Measurements from ENCODE around the gene ERN1. TPM values are rescaled to one million over a fixed set of nuclear protein-coding genes. Genes with fewer than 3 reads are reported as not detected.

ERN1 gene
- total RNA-seq, 1 donor from 2014 or later = 30.9 TPM

- ATAC-seq (no peak), DNase-seq (ENCODE audit: low spot score) (no peak)
These were observed 29.1 kb upstream of the ERN1 start for GRCh38 chr17:64158831-64159590.

GRCh38 chr17:64158406-64158805, 28.5 kb upstream of the ERN1 start:
- DNase-seq (ENCODE audit: low spot score) (no peak), ATAC-seq (no peak)

GRCh38 chr17:64157669-64158180, 27.8 kb upstream of the ERN1 start:
- ATAC-seq = no peak
- DNase-seq (ENCODE audit: low spot score) = no peak

- DNase-seq (ENCODE audit: low spot score) (peak; percentile 66), ATAC-seq (peak; percentile 58)
These were observed 26.7 kb upstream of the ERN1 start for GRCh38 chr17:64156670-64157069.

GRCh38 chr17:64155751-64156544, 26.0 kb upstream of the ERN1 start:
- ATAC-seq (peak; percentile 92), DNase-seq (ENCODE audit: low spot score) (peak; percentile 94)

- no peak for DNase-seq (ENCODE audit: low spot score)
- ATAC-seq = no peak
These were observed 25.2 kb upstream of the ERN1 start for GRCh38 chr17:64155129-64155528.

- DNase-seq (ENCODE audit: low spot score) (no peak), ATAC-seq (no peak)
These were observed 24.8 kb upstream of the ERN1 start for GRCh38 chr17:64154717-64155116.

- no peak for DNase-seq (ENCODE audit: low spot score)
- ATAC-seq = no peak
These were observed 24.4 kb upstream of the ERN1 start for GRCh38 chr17:64154313-64154695.

GRCh38 chr17:64153565-64154312, 23.8 kb upstream of the ERN1 start:
- no peak for DNase-seq (ENCODE audit: low spot score)
- ATAC-seq = no peak

- no peak for DNase-seq (ENCODE audit: low spot score)
- no peak for ATAC-seq
These were observed 22.6 kb upstream of the ERN1 start for GRCh38 chr17:64152428-64153125.

GRCh38 chr17:64151016-64151368, 21.0 kb upstream of the ERN1 start:
- no peak for DNase-seq (ENCODE audit: low spot score)
- no peak for ATAC-seq

- DNase-seq (ENCODE audit: low spot score) = peak; percentile 95
- ATAC-seq = peak; percentile 60
These were observed 20.5 kb upstream of the ERN1 start for GRCh38 chr17:64150237-64151015.

GRCh38 chr17:64149196-64149595, 19.3 kb upstream of the ERN1 start:
- DNase-seq (ENCODE audit: low spot score) (no peak), ATAC-seq (no peak)

GRCh38 chr17:64148699-64149098, 18.8 kb upstream of the ERN1 start:
- ATAC-seq (no peak), DNase-seq (ENCODE audit: low spot score) (no peak)

GRCh38 chr17:64148017-64148631, 18.2 kb upstream of the ERN1 start:
- ATAC-seq = no peak

GRCh38 chr17:64147110-64148016, 17.4 kb upstream of the ERN1 start:
- ATAC-seq = peak; percentile 26

More at GRCh38 chr17:64148017-64148631, 18.2 kb upstream of the ERN1 start:
- no peak for DNase-seq (ENCODE audit: low spot score)

GRCh38 chr17:64146418-64147109, 16.6 kb upstream of the ERN1 start:
- peak; percentile 9 for ATAC-seq
- DNase-seq (ENCODE audit: low spot score) = peak; percentile 69

More at GRCh38 chr17:64147110-64148016, 17.4 kb upstream of the ERN1 start:
- no peak for DNase-seq (ENCODE audit: low spot score)

Data from left lobe of liver (tissue), 2 donors.